ENCODE results near the gene NRXN3. TPM values are rescaled to one million over a fixed set of nuclear protein-coding genes. Genes with fewer than 3 reads are reported as not detected.

Gene NRXN3
- total and polyA plus RNA-seq, 2 of the 13 experiments (the other 11 are each of a cell fraction or from before 2014, with no cell fraction given), result 0.03 TPM; not detected in 1

GRCh38 chr14:79543348-79543747, 1373.2 kb downstream of the NRXN3 start:
- no peak for FAIRE-seq
- Histone ChIP-seq H3K79me2 (ENCODE audit: insufficient read depth, low read length) (no peaks in the 10 kb centered on the region), H3K27ac (ENCODE audit: extremely low read length, insufficient read depth, low read length) (no peak overlapping the region), H3K27me3 (ENCODE audit: control insufficient read depth in 1 of 2, insufficient read depth in 2 of 2, low read length in 2 of 2) (no peaks in the 10 kb centered on the region), H3K9me3 (ENCODE audit: low read length) (peaks cover 95% of the 10 kb centered on the region), H3K4me2 (ENCODE audit: low read depth, low read length) (no peak overlapping the region), H2AFZ (ENCODE audit: low read length) (no peak overlapping the region), H4K20me1 (ENCODE audit: insufficient read depth, low read length) (no peaks in the 10 kb centered on the region), H3K36me3 (replicated peaks in 1 of 2; ENCODE audit: control insufficient read depth in 1 of 2, insufficient read depth in 2 of 2, low read length in 2 of 2) (no peaks in the 10 kb centered on the region), H3K9ac (ENCODE audit: insufficient read depth, low read depth, low read length) (no peak overlapping the region), H3K4me1 (ENCODE audit: insufficient read depth, low read length) (no peaks in the 10 kb centered on the region), H3K4me3 (replicated peaks in 1 of 3; ENCODE audit: insufficient read depth in 1 of 3, low read depth in 2 of 3, low read length in 3 of 3) (no peak overlapping the region)
- CTCF ChIA-PET (ENCODE audit: low intra/inter-chr PET ratio, low total read pairs), result no interaction called here
- WGBS (ENCODE audit: low lambda C conversion rate), result 33% methylated on average over 1 of the region's 1 CpG
- POLR2A ChIA-PET, result no interaction called here
- BruUV-seq (replicated peaks), result no TSS peak
- intact Hi-C loops (cut with micrococcal nuclease; ENCODE audit: unreplicated experiment) (no loop called here), in situ Hi-C loops (cut with HindIII; ENCODE audit: extremely low pct_ligation_motif_present, low pct_unique_long_range_greater_than_20kb) (no loop called here)
- ATAC-seq, result no peak
- DNase-seq (ENCODE audit: low spot score), result no peak
- TF ChIP-seq KMT2A (CRISPR knock-in tag; IDR thresholded peaks at IDR 0.05) (no peak), PBX2 (CRISPR knock-in tag; IDR thresholded peaks at IDR 0.05) (no peak), THAP9 (CRISPR knock-in tag; IDR thresholded peaks at IDR 0.05; ENCODE audit: borderline replicate concordance) (no peak), ZNF383 (CRISPR knock-in tag; IDR thresholded peaks at IDR 0.05; ENCODE audit: borderline replicate concordance) (no peak), ATRX (CRISPR knock-in tag; IDR thresholded peaks at IDR 0.05; ENCODE audit: borderline replicate concordance) (no peak), ATF4 (CRISPR knock-in tag; IDR thresholded peaks at IDR 0.05) (no peak), TRAFD1 (CRISPR knock-in tag; IDR thresholded peaks at IDR 0.05; ENCODE audit: borderline replicate concordance) (no peak), ZNF18 (CRISPR knock-in tag; IDR thresholded peaks at IDR 0.05; ENCODE audit: insufficient replicate concordance) (no peak), ZBTB25 (CRISPR knock-in tag; IDR thresholded peaks at IDR 0.05) (no peak), PREB (CRISPR knock-in tag; IDR thresholded peaks at IDR 0.05) (no peak)

Data from HepG2 (cell line).